Adipocyte (in vitro differentiated cells): ENCODE results near the gene SNX12.
"Not testable (repeated sequence)": the region's sequence is repeated elsewhere in the genome, so short reads cannot be mapped to it uniquely, and the experiment has no call there.

Experiments used
- DNase-seq: peaks from one replicate; pipeline ENCODE4 v3.0.0-alpha.2; 2015; ENCODE audit warnings: low read depth
- H3K27me3 ChIP-seq: replicated peaks from 2 replicates; pipeline ENCODE4 v1.7.0; 2013; ENCODE audit warnings: mild to moderate bottlenecking, low read length, moderate library complexity; ENCODE audit not compliant: control insufficient read depth, insufficient read depth
- H3K36me3 ChIP-seq: 2 replicates; pipeline ENCODE4 v1.7.0; 2013; ENCODE audit warnings: low read length, mild to moderate bottlenecking, moderate library complexity; ENCODE audit not compliant: control insufficient read depth, insufficient read depth, severe bottlenecking
- H3K4me1 ChIP-seq: 2 replicates; pipeline ENCODE4 v1.7.0; 2013; ENCODE audit warnings: mild to moderate bottlenecking, low read length, moderate library complexity; ENCODE audit not compliant: control insufficient read depth, insufficient read depth
- H3K4me3 ChIP-seq: 2 replicates; pipeline ENCODE4 v1.7.0; 2013; ENCODE audit warnings: mild to moderate bottlenecking, low read length, moderate library complexity
- H3K9ac ChIP-seq: 2 replicates; pipeline ENCODE4 v1.7.0; 2013; ENCODE audit warnings: mild to moderate bottlenecking, low read length, moderate library complexity
- H3K9me3 ChIP-seq: 2 replicates; pipeline ENCODE4 v1.7.0; 2013; ENCODE audit warnings: mild to moderate bottlenecking, low read length, moderate library complexity; ENCODE audit not compliant: control insufficient read depth

The SNX12 gene

GRCh38 chrX:71047891-71048290, 20.2 kb downstream of the SNX12 start:
- DNase-seq, H3K9ac ChIP-seq, H3K4me1 ChIP-seq: not testable (repeated sequence)

DNA sequence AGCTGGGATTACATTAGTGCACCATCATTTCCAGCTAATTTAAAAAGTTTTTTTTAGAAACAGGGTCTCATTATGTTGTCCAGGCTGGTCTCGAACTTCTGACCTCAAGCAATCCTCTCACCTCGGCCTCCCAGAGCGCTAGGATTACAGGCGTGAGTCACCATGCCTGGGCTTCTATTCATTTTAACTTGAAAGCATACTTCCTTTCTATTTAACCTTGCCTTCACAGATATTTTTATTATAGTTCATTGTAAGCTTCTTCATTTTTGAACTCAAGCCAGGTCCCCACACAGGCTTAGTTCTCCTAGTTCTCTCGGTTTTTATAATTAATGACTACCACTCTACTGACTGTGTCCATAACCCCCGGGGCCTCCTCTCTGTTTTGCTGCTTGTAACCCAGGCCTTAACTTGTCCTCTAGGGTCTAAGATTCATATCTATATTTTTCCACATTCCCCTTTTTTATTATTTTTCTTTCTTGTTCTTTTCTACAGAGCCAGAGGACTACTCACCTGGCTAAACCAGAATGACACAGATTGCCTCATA, 50.7 kb downstream of the SNX12 start:
- no peak overlapping the region for H3K9ac ChIP-seq
- no peak for DNase-seq

More at GRCh38 chrX:71047891-71048290, 20.2 kb downstream of the SNX12 start:
- not testable (repeated sequence) for H3K27me3 ChIP-seq, H3K4me3 ChIP-seq, H3K9me3 ChIP-seq, H3K36me3 ChIP-seq

More for the DNA sequence above, 50.7 kb downstream of the SNX12 start:
- Histone ChIP-seq H3K9me3 (peaks cover 18% of the 10 kb centered on the region), H3K27me3 (no peaks in the 10 kb centered on the region), H3K4me1 (no peaks in the 10 kb centered on the region), H3K4me3 (no peak overlapping the region), H3K36me3 (no peaks in the 10 kb centered on the region)
